D721Med (cell line): Measurements from ENCODE around the gene HDAC7.

Experiments
- DNase-seq: peaks from one replicate; pipeline ENCODE4 v3.0.0; 2011; ENCODE audit warnings: low spot score; ENCODE audit not compliant: insufficient read length
- FAIRE-seq: peaks from 2 replicates; lab custom pipeline; 2011; peaks lifted over from hg19 to GRCh38; lab: Jason Lieb, UNC
- TF ChIP-seq, protein P1 (sequence below): IDR thresholded peaks from 2 replicates; pipeline ENCODE4 v1.5.1; 2012; ENCODE audit warnings: mild to moderate bottlenecking, control low read depth; ENCODE audit not compliant: insufficient read depth; ENCODE audit errors: missing control alignments

Gene HDAC7

DNA sequence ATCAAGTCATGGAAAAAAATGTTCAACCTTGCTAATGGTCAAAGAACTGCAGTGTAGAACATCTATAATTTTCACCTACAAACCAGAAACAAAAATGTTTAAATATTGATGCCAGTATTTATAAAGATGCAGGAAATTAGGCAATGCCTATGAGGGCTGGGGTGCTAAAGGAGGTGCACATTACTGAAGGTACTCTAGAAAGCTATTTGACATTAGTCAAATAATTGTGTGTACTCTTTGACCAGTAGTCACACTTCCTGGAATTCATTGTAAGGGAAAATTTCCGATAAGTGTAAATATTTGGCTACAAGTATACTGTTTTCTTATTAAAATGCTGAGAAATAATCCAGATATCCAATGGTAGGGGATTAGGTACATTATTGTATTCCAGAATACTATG, 36.4 kb upstream of the HDAC7 start:
- TF ChIP-seq, protein P1, sequence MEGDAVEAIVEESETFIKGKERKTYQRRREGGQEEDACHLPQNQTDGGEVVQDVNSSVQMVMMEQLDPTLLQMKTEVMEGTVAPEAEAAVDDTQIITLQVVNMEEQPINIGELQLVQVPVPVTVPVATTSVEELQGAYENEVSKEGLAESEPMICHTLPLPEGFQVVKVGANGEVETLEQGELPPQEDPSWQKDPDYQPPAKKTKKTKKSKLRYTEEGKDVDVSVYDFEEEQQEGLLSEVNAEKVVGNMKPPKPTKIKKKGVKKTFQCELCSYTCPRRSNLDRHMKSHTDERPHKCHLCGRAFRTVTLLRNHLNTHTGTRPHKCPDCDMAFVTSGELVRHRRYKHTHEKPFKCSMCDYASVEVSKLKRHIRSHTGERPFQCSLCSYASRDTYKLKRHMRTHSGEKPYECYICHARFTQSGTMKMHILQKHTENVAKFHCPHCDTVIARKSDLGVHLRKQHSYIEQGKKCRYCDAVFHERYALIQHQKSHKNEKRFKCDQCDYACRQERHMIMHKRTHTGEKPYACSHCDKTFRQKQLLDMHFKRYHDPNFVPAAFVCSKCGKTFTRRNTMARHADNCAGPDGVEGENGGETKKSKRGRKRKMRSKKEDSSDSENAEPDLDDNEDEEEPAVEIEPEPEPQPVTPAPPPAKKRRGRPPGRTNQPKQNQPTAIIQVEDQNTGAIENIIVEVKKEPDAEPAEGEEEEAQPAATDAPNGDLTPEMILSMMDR, result no peak
- FAIRE-seq (no peak), DNase-seq (no peak)

DNA sequence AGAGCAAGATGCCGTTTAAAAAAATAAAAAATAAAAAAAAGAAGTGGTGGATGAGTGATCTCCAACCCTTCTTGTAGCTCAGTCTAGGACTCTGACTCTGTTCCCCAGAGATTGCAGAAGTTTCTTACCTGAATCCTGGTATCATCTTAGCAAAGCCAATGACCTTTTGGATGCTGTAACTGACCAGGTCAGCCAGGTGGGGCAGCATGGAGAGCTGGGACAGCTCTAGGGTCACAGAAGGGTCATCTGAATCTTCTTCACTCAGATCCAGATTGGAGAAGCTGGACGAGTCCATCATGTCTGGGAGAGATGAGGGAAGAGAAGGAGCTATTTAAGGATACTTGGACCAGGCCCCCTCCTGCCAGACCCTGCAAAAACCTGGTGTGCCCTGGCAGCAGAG, 35.8 kb upstream of the HDAC7 start:
- FAIRE-seq (no peak), DNase-seq (no peak)
- TF ChIP-seq, protein P1, result no peak

DNA sequence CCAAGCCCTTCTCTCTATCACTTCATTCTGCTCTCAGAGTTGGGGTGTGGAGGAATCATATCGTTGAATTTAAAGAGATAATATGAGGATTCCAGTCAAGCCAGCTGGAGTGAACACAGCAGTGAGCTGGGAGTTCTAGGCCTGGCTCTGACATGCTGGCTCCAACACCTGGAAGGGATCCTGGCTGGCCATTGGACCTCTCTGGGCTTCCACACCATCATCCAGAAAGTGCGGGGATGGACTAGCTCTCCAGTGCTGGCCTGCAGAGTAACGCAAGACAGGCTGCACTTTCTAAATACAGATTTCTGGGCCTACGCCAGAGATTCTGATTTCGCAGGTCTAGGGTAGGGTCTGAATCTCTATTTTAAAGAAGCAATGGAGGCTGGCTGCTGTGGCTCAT, 34.8 kb upstream of the HDAC7 start:
- TF ChIP-seq, protein P1, result no peak
- DNase-seq (no peak), FAIRE-seq (no peak)

DNA sequence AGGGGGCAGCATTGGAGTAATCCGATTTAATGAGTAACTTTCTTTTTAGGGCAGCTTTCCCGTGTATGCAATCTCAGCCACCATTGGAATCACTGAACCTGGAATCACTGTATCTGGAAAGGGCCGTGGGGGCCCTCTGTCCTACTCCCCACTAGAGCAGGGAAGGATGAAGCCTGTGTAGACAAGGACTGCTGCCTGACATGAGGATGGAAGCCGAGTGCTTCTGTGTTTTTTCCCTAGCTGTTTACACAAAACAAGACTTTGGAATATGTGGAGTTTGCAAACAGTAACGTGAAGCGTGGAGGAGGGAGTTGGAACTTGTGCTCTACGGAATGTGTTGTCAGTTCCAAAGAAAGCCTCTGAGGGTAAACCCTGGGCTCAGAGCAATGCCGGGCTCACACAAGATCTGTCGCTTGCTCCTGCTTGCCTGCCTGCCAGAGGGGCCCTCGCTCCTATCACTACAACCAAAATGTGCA, 32.4 kb upstream of the HDAC7 start:
- FAIRE-seq (no peak), DNase-seq (peak; percentile 10)
- TF ChIP-seq, protein P1, result no peak

DNA sequence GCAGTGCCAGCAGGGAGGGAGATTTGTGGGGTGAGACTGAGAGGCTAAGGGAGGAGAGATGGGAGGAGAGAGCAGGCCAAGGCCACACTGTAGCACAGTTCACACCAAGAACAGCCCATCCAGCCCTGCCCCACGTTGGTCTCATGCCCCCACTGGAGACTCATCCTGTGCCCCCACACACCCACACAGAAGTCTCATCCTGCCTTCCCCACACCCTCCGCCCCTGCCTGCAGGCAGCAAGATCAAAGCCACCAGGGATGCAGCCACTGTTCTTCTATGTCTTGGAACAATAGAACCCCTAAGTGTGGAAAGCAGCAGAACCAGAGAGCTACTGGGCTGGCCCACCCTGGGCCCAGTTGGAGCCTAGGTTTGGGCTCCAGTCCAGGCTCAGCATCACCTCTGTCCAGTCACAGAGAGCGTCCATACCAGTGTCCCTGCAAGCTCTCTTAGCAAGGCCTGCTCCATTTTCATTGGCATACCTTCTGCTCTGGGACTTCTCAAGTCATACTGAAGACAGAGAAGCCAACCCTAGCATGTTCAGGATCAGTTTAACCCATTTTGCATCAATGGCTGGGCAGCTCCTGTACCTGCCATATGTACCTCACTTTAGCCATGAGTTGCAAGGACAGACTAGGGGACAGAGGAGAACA, 31.7 kb upstream of the HDAC7 start:
- FAIRE-seq, result no peak
- no peak for DNase-seq
- TF ChIP-seq, protein P1, result no peak

DNA sequence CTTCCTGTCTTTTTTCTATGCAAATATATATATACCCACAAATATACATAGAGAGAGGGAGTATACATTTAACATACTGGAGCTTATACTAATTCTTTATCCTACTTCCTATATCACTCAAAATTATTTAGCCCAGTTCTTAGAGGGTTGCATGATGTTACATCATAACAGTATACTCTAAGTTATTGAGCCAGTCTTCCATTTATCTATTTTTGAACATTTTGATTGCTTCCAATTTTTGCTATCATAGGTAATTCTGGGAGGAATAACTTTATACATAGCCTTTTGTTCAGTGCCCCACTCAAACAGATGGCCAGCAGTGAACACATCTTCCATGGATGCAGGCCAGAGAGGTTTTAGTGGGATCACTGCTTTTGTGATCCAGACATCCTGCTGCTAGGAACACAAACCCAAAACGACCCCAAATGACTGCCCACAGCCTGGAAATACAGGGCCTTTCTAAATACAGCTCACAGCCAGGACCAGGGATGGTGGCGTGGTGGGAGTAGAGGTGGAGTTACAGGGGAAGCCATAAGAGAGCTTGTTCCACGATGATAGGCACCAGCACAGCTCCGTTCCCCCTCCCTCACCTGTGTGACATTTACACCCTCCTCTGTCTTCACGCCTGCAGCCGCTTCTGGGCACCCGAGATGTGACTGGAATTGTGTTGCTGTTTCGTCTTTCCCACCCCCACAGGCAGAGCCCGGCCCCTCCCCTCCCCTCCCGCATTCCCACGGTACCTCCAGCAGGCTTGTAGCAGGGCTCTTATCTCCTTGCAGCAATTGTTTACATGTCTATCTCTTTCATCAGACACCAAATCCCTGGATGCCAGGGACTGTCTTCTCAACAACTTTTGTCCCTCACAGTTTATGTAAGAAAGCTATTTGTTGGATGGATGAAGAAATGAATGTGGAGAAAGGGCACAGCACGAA, 30.7 kb upstream of the HDAC7 start:
- TF ChIP-seq, protein P1, result no peak
- DNase-seq, result no peak
- no peak for FAIRE-seq
